ENCODE data around the gene GNG11. TPM values are rescaled to one million over a fixed set of nuclear protein-coding genes. Genes with fewer than 3 reads are reported as not detected.

The GNG11 gene
- total and polyA plus RNA-seq, 2 of the 13 experiments (the other 11 are each of a cell fraction or from before 2014, with no cell fraction given) = not detected

DNA sequence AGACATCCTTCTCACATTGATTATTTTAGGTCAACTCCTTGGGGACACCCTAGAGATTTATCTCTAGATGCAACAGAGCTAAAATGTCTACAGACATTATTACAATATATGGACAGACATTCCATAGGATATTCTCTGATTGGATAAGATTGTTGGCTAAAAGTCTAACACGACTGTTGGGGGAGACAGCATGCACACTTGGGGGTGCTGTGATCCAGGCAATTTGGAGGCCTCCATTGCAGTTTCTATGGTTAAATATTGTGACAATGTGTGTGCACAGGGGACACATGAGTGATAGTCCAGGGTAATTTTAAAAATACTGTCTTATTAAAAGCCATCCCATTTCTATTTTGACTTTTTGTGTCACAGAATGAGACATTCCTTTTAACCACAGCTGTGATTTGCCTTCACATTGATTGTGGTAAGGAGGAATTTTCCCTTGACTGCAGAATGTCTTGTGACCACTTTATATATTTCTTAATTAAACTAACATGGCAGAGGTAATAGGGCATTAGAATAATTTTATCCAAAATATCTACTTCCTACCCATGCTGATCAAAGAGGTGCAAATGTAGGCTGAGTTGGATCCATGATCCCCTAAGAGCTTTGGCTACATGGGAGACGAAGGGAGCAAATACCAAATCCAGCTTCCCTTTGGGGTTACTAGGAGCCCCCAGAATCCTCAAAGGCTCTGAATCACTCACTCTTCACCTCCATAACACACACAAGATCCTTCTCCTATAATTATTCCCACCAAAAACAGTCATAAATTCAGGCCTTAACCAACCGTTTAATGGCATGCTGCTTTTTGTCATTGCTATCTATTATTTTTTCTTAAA is 38.2 kb upstream of the GNG11 start:
- FAIRE-seq = no peak

More for the DNA sequence above, 38.2 kb upstream of the GNG11 start:
- in situ Hi-C loops (cut with HindIII; ENCODE audit: extremely low pct_ligation_motif_present, low pct_unique_long_range_greater_than_20kb) = no loop called here
- TF ChIP-seq ZNF484 (CRISPR knock-in tag; IDR thresholded peaks at IDR 0.05; ENCODE audit: borderline replicate concordance, low read depth) = no peak
- no peak for TF ChIP-seq TAF1 (CRISPR knock-in tag; IDR thresholded peaks at IDR 0.05)
- no peak for TF ChIP-seq ZKSCAN8 (CRISPR knock-in tag; IDR thresholded peaks at IDR 0.05; ENCODE audit: borderline replicate concordance)
- no peak for TF ChIP-seq ZNF451 (CRISPR knock-in tag; IDR thresholded peaks at IDR 0.05)
- no peak for TF ChIP-seq ZNF263 (CRISPR knock-in tag; IDR thresholded peaks at IDR 0.05)
- no peak for TF ChIP-seq HINFP (CRISPR knock-in tag; IDR thresholded peaks at IDR 0.05; ENCODE audit: low read depth)
- TF ChIP-seq DDIT3 (CRISPR knock-in tag; IDR thresholded peaks at IDR 0.05) = no peak
- no peak for TF ChIP-seq ZNF333 (CRISPR knock-in tag; IDR thresholded peaks at IDR 0.05; ENCODE audit: borderline replicate concordance)
- no peak for TF ChIP-seq NCOA1 (CRISPR knock-in tag; IDR thresholded peaks at IDR 0.05)
- H2AFZ ChIP-seq (ENCODE audit: low read length) = no peak overlapping the region
- H4K20me1 ChIP-seq (ENCODE audit: insufficient read depth, low read length) = no peaks in the 10 kb centered on the region
- H3K4me1 ChIP-seq (ENCODE audit: insufficient read depth, low read length) = no peaks in the 10 kb centered on the region
- H3K4me3 ChIP-seq (replicated peaks in 1 of 3; ENCODE audit: insufficient read depth in 1 of 3, low read depth in 2 of 3, low read length in 3 of 3) = no peak overlapping the region
- intact Hi-C loops (cut with micrococcal nuclease; ENCODE audit: unreplicated experiment) = no loop called here
- no peaks in the 10 kb centered on the region for H3K9me3 ChIP-seq (ENCODE audit: low read length)
- no peaks in the 10 kb centered on the region for H3K27me3 ChIP-seq (ENCODE audit: control insufficient read depth in 1 of 2, insufficient read depth in 2 of 2, low read length in 2 of 2)
- ChIA-PET CTCF (ENCODE audit: low intra/inter-chr PET ratio, low total read pairs) (no interaction called here), POLR2A (no interaction called here)
- no TSS peak for BruUV-seq (replicated peaks)
- no peaks in the 10 kb centered on the region for H3K36me3 ChIP-seq (replicated peaks in 1 of 2; ENCODE audit: control insufficient read depth in 1 of 2, insufficient read depth in 2 of 2, low read length in 2 of 2)
- H3K9ac ChIP-seq (ENCODE audit: insufficient read depth, low read depth, low read length) = no peak overlapping the region
- DNase-seq (ENCODE audit: low spot score) (no peak), ATAC-seq (no peak)
- no peaks in the 10 kb centered on the region for H3K79me2 ChIP-seq (ENCODE audit: insufficient read depth, low read length)
- 13% methylated on average over 3 of the region's 3 CpGs for WGBS (ENCODE audit: low lambda C conversion rate)
- H3K4me2 ChIP-seq (ENCODE audit: low read depth, low read length) = no peak overlapping the region
- H3K27ac ChIP-seq (ENCODE audit: extremely low read length, insufficient read depth, low read length) = no peak overlapping the region
